RWPE2 (cell line): ENCODE data around the gene FAM110C.
"Not testable (repeated sequence)": the region's sequence is repeated elsewhere in the genome, so short reads cannot be mapped to it uniquely, and the experiment has no call there.

Source experiments
- ATAC-seq: fragments of 200-7000 bp; cut with Tn5 transposase; 3 replicates; pipeline ENCODE4 v1.9.1; 2021; ENCODE audit warnings: low read depth
- DNase-seq: peaks from one replicate; pipeline ENCODE4 v3.0.0-alpha.2; 2020; ENCODE audit warnings: low spot score
- H3K27ac ChIP-seq: fragments of 450-650 bp; 2 replicates; pipeline ENCODE4 v1.5.1; 2017; ENCODE audit warnings: mild to moderate bottlenecking; ENCODE audit not compliant: poor library complexity, severe bottlenecking
- H3K27me3 ChIP-seq: fragments of 250-450 bp; sonication (Bioruptor Pico); 2 replicates; pipeline ENCODE4 v1.5.1; 2021; ENCODE audit warnings: mild to moderate bottlenecking, moderate library complexity; ENCODE audit not compliant: insufficient read depth, poor library complexity, severe bottlenecking
- H3K36me3 ChIP-seq: fragments of 250-450 bp; sonication (Bioruptor Pico); 2 replicates; pipeline ENCODE4 v1.5.1; 2020; ENCODE audit warnings: low read depth, mild to moderate bottlenecking, moderate library complexity
- H3K4me1 ChIP-seq: fragments of 250-450 bp; sonication (Bioruptor Pico); 2 replicates; pipeline ENCODE4 v1.5.1; 2021; ENCODE audit warnings: mild to moderate bottlenecking, moderate library complexity; ENCODE audit not compliant: insufficient read depth, poor library complexity, severe bottlenecking
- H3K4me3 ChIP-seq: fragments of 250-450 bp; sonication (Bioruptor Pico); 2 replicates; pipeline ENCODE4 v1.5.1; 2021; ENCODE audit warnings: mild to moderate bottlenecking, moderate library complexity; ENCODE audit not compliant: severe bottlenecking
- H3K9me3 ChIP-seq: fragments of 250-450 bp; sonication (Bioruptor Pico); 2 replicates; pipeline ENCODE4 v1.5.1; 2021; ENCODE audit warnings: mild to moderate bottlenecking, moderate library complexity; ENCODE audit not compliant: severe bottlenecking
- TF ChIP-seq, protein P1 (sequence below): fragments of 450-650 bp; IDR thresholded peaks from one replicate; pipeline ENCODE4 v1.5.1; 2017; ENCODE audit warnings: mild to moderate bottlenecking, moderate library complexity; ENCODE audit not compliant: poor library complexity, severe bottlenecking

FAM110C gene

DNA sequence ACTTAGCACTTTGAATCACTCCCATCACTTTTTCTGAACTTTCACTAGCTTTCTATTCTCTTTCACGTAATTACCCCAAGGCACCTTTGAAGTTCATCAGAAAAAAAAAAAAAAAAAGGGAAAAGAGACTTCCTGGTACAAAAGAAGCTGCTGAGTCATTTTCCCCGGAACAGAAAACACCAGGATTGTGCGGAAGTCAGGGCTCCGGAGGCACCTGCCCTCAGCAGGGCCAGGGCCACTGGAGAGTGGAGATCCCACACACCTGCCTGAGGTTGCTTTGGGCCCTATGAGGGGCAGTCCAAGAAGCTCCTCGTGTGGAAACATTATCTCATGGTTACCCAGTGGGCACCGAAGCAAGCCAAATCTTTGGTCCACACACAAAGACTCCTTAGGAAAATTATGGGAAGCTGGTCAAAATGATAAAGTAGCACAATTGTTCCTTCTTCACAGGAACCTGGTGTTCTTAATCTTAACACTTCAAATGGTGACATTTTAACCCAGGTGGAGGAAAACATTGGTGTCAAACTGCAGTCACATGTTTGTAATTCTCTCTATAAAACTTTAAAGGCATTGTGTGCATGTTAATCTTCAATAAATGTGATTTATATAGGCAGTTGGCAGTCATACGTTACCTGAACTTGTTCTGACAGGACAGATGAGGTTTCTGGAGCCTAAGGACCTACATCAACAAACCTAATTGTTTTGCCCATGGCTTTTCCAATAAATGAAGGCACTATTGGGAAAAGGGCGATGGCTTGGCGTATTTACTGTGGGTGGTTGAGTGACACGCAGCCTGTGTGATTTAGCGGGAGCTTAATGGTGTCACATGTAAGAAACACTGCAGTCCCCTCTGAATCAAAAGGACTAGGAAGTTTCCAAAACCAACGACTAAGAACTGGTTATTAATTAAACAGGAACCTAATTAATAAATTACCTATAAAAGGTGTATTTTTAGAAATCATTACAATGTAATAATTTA lies 23.4 kb upstream of the FAM110C start:
- H3K27me3 ChIP-seq, result no peaks in the 10 kb centered on the region
- H3K4me1 ChIP-seq, result peaks cover 38% of the 10 kb centered on the region
- TF ChIP-seq, protein P1, sequence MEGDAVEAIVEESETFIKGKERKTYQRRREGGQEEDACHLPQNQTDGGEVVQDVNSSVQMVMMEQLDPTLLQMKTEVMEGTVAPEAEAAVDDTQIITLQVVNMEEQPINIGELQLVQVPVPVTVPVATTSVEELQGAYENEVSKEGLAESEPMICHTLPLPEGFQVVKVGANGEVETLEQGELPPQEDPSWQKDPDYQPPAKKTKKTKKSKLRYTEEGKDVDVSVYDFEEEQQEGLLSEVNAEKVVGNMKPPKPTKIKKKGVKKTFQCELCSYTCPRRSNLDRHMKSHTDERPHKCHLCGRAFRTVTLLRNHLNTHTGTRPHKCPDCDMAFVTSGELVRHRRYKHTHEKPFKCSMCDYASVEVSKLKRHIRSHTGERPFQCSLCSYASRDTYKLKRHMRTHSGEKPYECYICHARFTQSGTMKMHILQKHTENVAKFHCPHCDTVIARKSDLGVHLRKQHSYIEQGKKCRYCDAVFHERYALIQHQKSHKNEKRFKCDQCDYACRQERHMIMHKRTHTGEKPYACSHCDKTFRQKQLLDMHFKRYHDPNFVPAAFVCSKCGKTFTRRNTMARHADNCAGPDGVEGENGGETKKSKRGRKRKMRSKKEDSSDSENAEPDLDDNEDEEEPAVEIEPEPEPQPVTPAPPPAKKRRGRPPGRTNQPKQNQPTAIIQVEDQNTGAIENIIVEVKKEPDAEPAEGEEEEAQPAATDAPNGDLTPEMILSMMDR, result no peak
- ATAC-seq (peak; percentile 30; the same call in 2 of the 3 replicates), DNase-seq (no peak)
- no peaks in the 10 kb centered on the region for H3K36me3 ChIP-seq
- no peak overlapping the region for H3K4me3 ChIP-seq
- peak overlapping the region; percentile 72 for H3K27ac ChIP-seq
- H3K9me3 ChIP-seq, result no peaks in the 10 kb centered on the region

DNA sequence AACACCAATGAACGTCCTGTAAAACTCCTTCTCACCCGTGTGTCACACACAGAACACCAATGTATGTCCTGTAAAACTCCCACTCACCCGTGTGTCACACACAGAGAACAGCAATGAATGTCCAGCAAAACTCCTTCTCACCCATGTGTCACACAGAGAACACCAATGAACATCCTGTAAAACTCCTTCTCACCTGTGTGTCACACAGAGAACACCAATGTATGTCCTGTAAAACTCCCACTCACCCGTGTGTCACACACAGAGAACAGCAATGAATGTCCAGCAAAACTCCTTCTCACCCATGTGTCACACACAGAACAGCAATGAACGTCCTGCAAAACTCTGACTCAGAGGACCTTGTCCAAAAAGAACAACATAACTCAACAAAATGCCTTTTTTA lies 22.3 kb upstream of the FAM110C start:
- ATAC-seq, DNase-seq, H3K4me3 ChIP-seq, H3K9me3 ChIP-seq, H3K27me3 ChIP-seq, H3K36me3 ChIP-seq: not testable (repeated sequence)
- H3K27ac ChIP-seq, result peak overlapping the region; percentile 72
- peaks cover 38% of the 10 kb centered on the region for H3K4me1 ChIP-seq

DNA sequence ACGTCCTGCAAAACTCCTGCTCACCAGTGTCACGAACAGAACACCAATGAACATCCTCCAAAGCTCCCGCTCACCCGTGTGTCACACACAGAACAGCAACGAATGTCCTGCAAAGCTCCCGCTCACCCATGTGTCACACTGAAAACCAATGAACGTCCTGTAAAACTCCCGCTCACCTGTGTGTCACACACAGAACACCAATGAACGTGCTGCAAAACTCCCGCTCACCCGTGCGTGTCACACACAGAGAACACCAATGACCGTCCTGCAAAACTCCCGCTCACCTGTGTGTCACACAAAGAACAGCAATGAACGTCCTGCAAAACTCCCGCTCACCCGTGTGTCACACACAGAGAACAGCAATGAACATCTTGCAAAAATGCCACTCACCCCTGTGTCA lies 20.5 kb upstream of the FAM110C start:
- Histone ChIP-seq H3K4me1 (peaks cover 33% of the 10 kb centered on the region), H3K9me3 (no peaks in the 10 kb centered on the region), H3K27me3 (no peaks in the 10 kb centered on the region), H3K27ac (no peak overlapping the region), H3K36me3 (no peaks in the 10 kb centered on the region), H3K4me3 (no peak overlapping the region)
- DNase-seq (no peak), ATAC-seq (no peak)
- TF ChIP-seq, protein P1, result no peak

DNA sequence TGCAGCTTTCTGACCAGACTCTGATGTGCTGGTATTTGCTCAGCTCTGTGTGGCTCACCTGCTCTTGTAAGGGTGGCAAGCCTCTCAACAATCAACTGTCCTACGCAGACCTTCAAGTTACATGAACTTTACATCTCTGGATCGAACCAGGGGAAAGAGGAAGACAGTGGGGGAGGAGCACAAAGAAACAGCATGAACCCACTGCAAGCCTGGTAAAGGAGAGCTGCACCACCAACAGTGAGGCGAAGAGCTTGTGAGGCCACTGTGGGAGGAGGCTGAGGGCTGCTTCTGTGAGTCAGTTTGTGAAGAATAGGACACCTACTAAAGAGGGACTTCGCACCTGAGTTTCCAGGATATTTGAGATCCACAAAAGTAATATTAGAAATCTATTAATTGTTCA lies 18.8 kb upstream of the FAM110C start:
- ATAC-seq (no peak), DNase-seq (no peak)
- TF ChIP-seq, protein P1, result no peak
- H3K36me3 ChIP-seq, result no peaks in the 10 kb centered on the region
- H3K4me1 ChIP-seq, result peaks cover 15% of the 10 kb centered on the region
- H3K27ac ChIP-seq, result no peak overlapping the region
- H3K9me3 ChIP-seq, result no peaks in the 10 kb centered on the region
- H3K27me3 ChIP-seq, result no peaks in the 10 kb centered on the region
- H3K4me3 ChIP-seq, result no peak overlapping the region

DNA sequence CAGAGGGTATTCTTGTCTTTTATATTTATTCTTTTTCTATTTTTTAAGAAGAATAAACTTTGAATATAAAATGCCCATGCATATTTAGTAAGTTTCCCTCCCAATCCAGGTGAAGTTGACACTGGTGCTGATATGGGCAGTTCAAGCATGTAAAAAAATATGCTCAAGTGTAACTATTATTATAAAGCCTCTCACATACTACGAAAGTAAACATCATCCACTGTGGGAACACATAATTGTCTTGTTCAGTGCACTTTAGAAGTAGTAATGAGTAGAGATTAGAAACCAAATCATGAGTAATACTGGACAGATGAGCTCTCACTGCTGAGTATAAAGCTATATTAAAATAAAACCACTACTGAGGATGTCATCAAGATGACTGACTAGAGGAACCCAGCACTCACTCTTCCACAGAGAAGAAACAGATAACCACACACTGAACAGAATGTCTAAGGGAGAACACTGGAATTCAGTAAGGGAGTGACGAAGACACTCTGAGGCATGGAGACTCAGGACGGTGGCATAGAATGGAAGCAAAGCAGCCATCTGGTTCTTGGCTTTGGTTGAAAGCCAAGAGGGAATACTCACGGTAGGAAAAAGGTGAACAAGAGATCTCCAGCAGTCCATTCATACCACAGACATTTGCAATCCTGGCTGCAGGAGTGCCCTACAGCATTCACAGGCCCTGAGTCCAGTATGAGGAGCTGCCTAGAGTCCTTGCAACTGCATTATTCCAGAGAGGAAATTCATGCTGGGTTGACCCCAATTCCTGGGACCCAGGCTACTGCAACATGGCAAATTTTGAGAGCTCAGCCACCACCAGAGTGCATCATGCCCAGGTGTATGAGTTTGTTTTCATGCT lies 9.5 kb upstream of the FAM110C start:
- peak; percentile 42; the same call in 1 of the 3 replicates for ATAC-seq

More for the DNA sequence above, 9.5 kb upstream of the FAM110C start:
- no peaks in the 10 kb centered on the region for H3K4me1 ChIP-seq
- no peaks in the 10 kb centered on the region for H3K27me3 ChIP-seq
- no peak overlapping the region for H3K27ac ChIP-seq
- no peaks in the 10 kb centered on the region for H3K36me3 ChIP-seq
- TF ChIP-seq, protein P1, result no peak
- H3K4me3 ChIP-seq, result no peak overlapping the region
- no peak for DNase-seq
- H3K9me3 ChIP-seq, result no peaks in the 10 kb centered on the region
